Fibroblast of mammary gland (primary cell): ENCODE results near the gene HMOX2.

Experiments
- DNase-seq: peaks from one replicate; pipeline ENCODE4 v3.0.0-alpha.2; 2010; ENCODE audit warnings: low read depth
- H3K4me3 ChIP-seq: 2 replicates; pipeline ENCODE4 v1.5.1; 2011; ENCODE audit warnings: low read depth, mild to moderate bottlenecking, low read length, moderate library complexity; ENCODE audit not compliant: control insufficient read depth
- TF ChIP-seq, protein P1 (sequence below): conservative IDR thresholded peaks from 2 replicates; pipeline ENCODE4 v1.5.1; 2011; ENCODE audit warnings: low read depth, low read length, inconsistent platforms; ENCODE audit not compliant: control insufficient read depth, insufficient read depth

The HMOX2 gene

DNA sequence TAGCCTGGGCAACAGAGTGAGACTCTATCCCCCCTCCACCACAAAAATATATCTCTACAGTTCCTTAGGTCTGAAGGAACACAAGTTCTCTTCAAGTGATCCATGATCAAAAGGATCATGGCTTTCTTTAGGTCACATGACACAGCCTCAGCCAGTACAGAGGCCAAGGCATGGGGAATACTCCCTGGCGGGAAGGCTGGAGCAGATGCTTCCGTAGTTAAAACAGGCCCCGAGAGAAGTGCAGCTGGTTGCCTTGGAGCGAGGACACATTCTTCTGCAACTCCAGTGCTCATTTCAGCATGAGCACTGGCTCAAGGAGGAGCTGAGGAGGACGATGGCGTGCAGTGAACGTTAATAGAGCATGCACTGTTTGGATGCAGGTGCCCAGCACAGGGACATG is 48.9 kb downstream of the HMOX2 start:
- no peak for DNase-seq
- TF ChIP-seq, protein P1, sequence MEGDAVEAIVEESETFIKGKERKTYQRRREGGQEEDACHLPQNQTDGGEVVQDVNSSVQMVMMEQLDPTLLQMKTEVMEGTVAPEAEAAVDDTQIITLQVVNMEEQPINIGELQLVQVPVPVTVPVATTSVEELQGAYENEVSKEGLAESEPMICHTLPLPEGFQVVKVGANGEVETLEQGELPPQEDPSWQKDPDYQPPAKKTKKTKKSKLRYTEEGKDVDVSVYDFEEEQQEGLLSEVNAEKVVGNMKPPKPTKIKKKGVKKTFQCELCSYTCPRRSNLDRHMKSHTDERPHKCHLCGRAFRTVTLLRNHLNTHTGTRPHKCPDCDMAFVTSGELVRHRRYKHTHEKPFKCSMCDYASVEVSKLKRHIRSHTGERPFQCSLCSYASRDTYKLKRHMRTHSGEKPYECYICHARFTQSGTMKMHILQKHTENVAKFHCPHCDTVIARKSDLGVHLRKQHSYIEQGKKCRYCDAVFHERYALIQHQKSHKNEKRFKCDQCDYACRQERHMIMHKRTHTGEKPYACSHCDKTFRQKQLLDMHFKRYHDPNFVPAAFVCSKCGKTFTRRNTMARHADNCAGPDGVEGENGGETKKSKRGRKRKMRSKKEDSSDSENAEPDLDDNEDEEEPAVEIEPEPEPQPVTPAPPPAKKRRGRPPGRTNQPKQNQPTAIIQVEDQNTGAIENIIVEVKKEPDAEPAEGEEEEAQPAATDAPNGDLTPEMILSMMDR, result no peak

DNA sequence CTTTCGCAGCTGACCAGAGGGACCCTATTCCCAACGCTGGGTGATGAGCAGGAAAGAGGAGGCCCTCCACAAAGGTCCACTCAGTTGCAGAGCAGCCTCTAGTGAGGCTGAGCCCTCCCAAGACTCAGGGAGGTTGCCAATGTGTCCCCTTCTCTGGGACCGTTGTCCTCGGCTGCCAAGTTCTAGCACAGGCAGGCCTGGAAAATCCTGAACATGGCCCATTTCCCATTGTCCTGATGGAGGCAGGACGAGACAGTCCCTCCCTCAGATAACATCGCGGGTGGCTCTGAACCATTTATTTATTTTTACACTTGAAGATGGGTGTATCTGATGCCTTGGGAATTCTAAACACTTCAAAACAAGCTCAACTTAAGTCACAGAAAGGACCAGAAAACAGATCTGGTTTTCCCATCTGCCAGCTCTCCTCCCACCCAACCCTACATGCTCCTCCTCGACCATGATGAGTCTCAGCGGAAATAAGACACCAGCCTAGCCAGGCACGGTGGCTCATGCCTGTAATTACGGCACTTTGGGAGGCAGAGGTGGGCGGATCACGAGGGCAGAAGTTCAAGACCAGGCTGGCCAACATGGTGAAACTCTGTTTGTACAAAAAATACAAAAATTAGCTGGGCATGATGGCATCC is 49.6 kb downstream of the HMOX2 start:
- no peak for DNase-seq
- TF ChIP-seq, protein P1, result no peak
- no peak overlapping the region for H3K4me3 ChIP-seq

More for the DNA sequence above, 48.9 kb downstream of the HMOX2 start:
- H3K4me3 ChIP-seq, result no peak overlapping the region

DNA sequence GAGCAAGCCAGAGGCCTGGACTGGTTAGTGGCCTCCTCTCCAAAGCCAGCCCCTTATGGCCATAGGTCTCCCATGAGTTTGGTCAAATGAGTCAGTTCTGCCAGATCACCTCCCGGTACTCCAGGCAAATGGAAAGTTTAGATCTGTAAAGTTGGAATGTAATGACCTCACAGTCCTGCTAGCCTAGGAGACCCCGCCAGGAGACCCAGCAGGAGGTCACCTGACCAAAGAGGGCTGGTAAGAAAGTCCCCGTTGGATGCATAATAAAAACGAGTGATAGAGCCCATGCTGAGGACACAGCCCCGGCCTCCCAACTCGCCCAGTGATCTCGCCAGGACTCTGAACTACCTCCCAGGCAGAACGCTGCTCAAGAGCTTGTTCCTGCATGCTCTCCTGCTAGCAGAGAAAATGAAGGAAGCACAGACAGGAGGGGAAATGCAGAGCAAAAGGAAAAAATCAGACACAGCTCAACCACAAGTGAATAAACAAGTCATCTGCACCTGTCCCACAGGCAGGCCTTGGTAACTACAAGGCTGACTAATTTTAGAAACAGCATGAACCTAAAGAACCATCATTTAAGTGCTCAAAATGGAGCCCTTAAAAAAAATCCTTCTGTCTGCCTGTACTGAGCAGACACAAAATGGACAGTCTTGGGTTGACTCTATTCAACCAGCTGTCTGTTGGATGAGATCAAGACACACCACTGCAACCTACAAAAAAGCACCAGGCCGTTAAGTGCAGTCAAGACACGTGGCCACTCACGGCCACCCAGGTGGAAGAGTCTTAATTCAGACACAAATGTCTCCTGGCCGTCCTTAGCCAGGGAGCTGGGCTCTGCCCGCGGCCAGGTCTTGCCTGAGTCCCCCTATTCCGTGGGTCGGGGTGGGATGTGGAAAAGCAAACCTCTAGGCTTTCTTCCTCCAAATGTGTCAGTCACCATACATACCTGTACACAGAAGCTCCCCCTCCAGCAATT is 53.2 kb downstream of the HMOX2 start:
- DNase-seq, result peak; percentile 42
- no peak overlapping the region for H3K4me3 ChIP-seq
- TF ChIP-seq, protein P1, result no peak

DNA sequence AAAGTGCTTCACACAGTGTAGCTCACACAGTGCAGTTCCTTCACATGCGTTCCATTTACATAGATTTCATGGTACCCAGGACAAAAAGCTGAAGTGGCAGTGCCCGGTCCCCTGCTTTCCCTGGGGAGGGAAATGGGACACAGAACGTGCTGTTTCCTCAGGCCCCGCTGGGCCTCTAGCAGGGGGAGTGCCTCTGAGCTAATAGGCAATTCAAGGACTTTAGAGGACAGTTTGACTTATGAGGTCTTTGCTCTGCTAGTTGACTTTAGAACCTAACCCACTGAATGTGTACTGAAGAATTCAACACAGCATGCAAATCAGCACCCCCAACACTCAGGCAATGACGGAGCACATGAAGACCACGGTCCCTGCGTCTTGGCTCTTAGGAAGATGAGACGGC is 55.6 kb downstream of the HMOX2 start:
- no peak for DNase-seq
- no peak overlapping the region for H3K4me3 ChIP-seq
- TF ChIP-seq, protein P1, result no peak

DNA sequence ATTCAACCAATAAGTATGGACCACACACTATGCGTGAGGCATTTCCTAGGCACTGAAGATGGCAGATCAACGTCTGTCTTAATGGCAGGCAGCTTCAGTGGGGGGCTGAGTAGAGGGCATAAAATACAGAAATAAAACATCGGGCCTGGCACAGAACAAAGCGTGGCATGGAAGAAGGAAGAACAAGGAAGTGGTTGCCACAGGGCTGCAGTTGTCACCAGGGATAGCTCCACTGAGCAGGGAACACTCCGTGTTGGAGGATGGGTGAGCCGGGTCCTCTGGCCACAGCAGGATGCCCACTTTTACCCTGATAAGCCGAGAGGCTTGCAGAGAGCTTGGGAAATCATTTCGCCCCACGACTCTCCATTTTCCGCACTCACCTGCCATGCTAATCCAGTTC is 56.0 kb downstream of the HMOX2 start:
- DNase-seq, result no peak

DNA sequence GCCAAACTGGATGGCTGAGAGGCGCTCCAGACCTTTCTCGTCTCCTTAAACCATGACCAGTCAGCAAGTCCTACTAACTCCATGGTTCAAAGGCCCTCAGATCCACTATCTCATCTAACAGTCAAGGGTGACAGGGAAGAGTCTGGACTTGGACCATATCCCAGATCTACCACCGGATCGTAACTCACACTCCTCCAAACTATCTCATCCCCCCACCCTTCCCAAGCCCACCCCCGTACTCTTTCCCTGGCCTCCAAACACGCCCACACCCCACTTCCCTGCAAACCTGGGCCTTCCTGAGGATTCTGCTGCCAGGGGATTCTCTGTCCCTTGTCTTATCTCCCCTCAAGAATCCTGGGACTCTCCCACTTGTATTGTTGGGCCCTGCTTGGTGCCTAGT is 57.3 kb downstream of the HMOX2 start:
- TF ChIP-seq, protein P1, result no peak
- H3K4me3 ChIP-seq, result no peak overlapping the region
- DNase-seq, result no peak

More for the DNA sequence above, 56.0 kb downstream of the HMOX2 start:
- TF ChIP-seq, protein P1, result no peak
- no peak overlapping the region for H3K4me3 ChIP-seq
